Fibroblast of villous mesenchyme (primary cell): ENCODE data around the gene DLGAP4. TPM values are rescaled to one million over a fixed set of nuclear protein-coding genes. Genes with fewer than 3 reads are reported as not detected.

Source experiments
- DNase-seq: peaks from one replicate; pipeline ENCODE4 v3.0.0-alpha.2; 2010; ENCODE audit warnings: low read depth
- H3K4me3 ChIP-seq: 2 replicates; pipeline ENCODE4 v1.5.1; 2011; ENCODE audit warnings: low read depth, mild to moderate bottlenecking, low read length
- CTCF ChIP-seq: IDR thresholded peaks from 2 replicates; pipeline ENCODE4 v1.5.1; 2012; ENCODE audit warnings: low read depth, mild to moderate bottlenecking, low read length; ENCODE audit not compliant: insufficient read depth
- total RNA-seq: library from RNA; depleted of rRNA; stranded (reverse); fragments of >200 nt; gene quantifications from 2 replicates; pipeline ENCODE4 v1.2.3, GENCODE V29; 2012

Gene DLGAP4
- total RNA-seq, 1 donor, result 15.5 TPM

- DNase-seq, result no peak
- TF ChIP-seq CTCF, result no peak
- H3K4me3 ChIP-seq, result no peak overlapping the region
Observed at GRCh38 chr20:36546111-36546736, 240.1 kb downstream of the DLGAP4 start.

DNA sequence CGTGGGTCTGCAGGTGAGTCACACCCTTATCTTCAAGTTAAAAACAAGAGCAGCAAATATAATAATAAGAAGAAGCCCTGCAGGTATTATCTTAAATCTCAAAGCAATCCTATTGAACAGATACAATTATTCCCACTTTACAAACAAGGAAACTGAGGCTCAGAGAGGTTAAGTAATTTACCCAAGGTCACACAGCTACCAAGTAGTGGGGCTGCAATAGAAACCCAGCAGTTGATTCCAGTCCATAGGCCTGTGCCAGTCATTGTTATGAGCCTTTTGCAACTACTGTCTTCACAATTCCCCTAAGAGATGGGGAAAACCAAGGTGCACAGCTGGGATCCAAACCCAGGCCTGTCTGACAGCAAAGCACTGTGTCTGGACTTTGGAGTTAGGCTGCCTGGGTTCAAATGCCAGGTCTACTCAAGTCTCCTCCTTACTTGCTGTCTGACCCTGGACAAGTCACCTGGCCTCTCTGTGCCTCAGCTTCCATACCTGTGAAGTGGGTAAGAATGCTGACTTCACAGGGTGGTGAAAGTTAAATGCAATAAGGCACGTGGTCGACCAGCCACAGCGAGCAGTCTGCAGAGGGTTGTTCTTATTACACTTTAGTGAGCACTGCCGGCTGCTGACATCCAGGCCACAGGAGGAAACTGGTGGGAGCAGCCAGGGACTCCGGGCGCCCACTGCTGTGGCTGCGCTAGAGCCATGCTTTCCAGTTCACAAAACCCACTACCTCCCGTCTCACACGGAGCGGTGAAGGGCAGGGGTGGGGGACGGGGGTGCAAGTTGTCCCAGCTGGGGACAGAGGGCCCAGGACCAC lies 241.3 kb downstream of the DLGAP4 start:
- no peak for DNase-seq
- H3K4me3 ChIP-seq, result no peak overlapping the region
- TF ChIP-seq CTCF, result no peak

GRCh38 chr20:36548006-36548315 lies 241.8 kb downstream of the DLGAP4 start:
- H3K4me3 ChIP-seq, result no peak overlapping the region
- no peak for DNase-seq
- peak; percentile 32 for TF ChIP-seq CTCF

GRCh38 chr20:36548704-36549627 lies 242.8 kb downstream of the DLGAP4 start:
- H3K4me3 ChIP-seq, result no peak overlapping the region
- no peak for TF ChIP-seq CTCF
- no peak for DNase-seq

DNA sequence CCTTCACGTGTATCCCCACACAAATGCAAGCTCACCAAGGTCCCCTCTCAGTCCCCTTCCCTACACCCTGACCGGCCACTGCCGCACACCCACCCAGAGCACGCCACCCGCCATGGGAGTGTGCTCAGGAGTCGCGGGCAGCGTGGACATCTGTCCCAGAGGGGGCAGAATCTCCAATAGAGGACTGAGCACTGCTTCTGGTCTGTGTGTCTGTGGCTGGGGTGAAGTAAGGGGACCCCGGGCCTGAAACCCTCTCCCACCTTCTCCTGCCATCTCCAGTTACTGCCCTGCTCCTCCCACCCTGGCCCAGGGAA lies 243.4 kb downstream of the DLGAP4 start:
- DNase-seq, result no peak
- TF ChIP-seq CTCF, result no peak
- H3K4me3 ChIP-seq, result no peak overlapping the region

GRCh38 chr20:36549942-36550789 lies 244.0 kb downstream of the DLGAP4 start:
- TF ChIP-seq CTCF, result no peak
- no peak overlapping the region for H3K4me3 ChIP-seq
- DNase-seq, result no peak
